K562 (cell line): ENCODE measurements around the gene ST7. TPM values are rescaled to one million over a fixed set of nuclear protein-coding genes. Genes with fewer than 3 reads are reported as not detected.

Source experiments
- DEAF1 ChIP-seq: fragments of 450-650 bp; formaldehyde crosslinking; IDR thresholded peaks from 2 replicates; pipeline ENCODE4 v1.4.0; 2020; ENCODE audit warnings: mild to moderate bottlenecking, moderate library complexity
- E2F6 ChIP-seq, 2 experiments: IDR thresholded peaks; 2 replicates each; pipeline ENCODE4 v1.6.1; 2011; ENCODE audit warnings: borderline replicate concordance in 1 of 2, control low read depth in 1 of 2, low read depth in 1 of 2, low read length in 1 of 2, mild to moderate bottlenecking in 1 of 2, mixed read lengths in 1 of 2, moderate library complexity in 1 of 2; ENCODE audit not compliant: insufficient read depth in 1 of 2, insufficient read length in 1 of 2, poor library complexity in 1 of 2, severe bottlenecking in 1 of 2; ENCODE audit errors: extremely low read depth in 1 of 2
- FOXO4 ChIP-seq: fragments of 450-650 bp; formaldehyde crosslinking; IDR thresholded peaks from 2 replicates; pipeline ENCODE4 v1.4.0; 2020; ENCODE audit warnings: mild to moderate bottlenecking, moderate library complexity
- HBP1 ChIP-seq: fragments of 450-650 bp; formaldehyde crosslinking; IDR thresholded peaks from 2 replicates; pipeline ENCODE4 v1.4.0; 2022; ENCODE audit warnings: missing genetic modification characterization
- JUND ChIP-seq, 2 experiments: IDR thresholded peaks; 2 replicates in 1 of 2; 3 replicates in 1 of 2; pipeline ENCODE4 v1.6.1; 2011; ENCODE audit warnings: borderline replicate concordance in 2 of 2, low read depth in 2 of 2, low read length in 2 of 2, improper control_type of control experiment in 1 of 2, missing biosample characterization in 1 of 2, missing genetic modification characterization in 1 of 2, missing genetic modification reagents in 1 of 2
- ZNF512 ChIP-seq: IDR thresholded peaks from 2 replicates; pipeline ENCODE4 v1.6.1; 2016; ENCODE audit warnings: missing genetic modification characterization, missing compliant biosample characterization
- polyA plus RNA-seq, 8 experiments: library from polyadenylated mRNA; depleted of rRNA in 4 of 8; stranded (reverse) in 5 of 8; unstranded in 3 of 8; fragments of >200 nt; fragmentation: Nextera tagmentation in 2 of 8; fragmentation: Illumina TruSeq in 1 of 8; extraction: Ambion mirVana in 2 of 8; extraction: Trizol in 1 of 8; gene quantifications; 2 replicates each; pipeline versions ENCODE4 v1.2.1 to v1.2.3, GENCODE V29; 2011 to 2014; ENCODE audit warnings: inconsistent platforms in 1 of 8, missing spikeins in 1 of 8
- total RNA-seq, 7 experiments: library from RNA; depleted of rRNA in 6 of 7; stranded (reverse); fragments of >200 nt in 6 of 7; fragmentation: Illumina TruSeq in 2 of 7; extraction: Trizol in 2 of 7; gene quantifications; 2 replicates each; pipeline versions ENCODE4 v1.2.1 to v1.2.3, GENCODE V29; 2011 to 2021; ENCODE audit warnings: low replicate concordance in 1 of 7

Gene ST7
- total and polyA plus RNA-seq, 9 of the 15 experiments (the other 6 are each of a cell fraction or from before 2014, with no cell fraction given), result 23.9 to 56.3 (median 36.9) TPM

- TF ChIP-seq JUND (IDR thresholded peaks at IDR 0.05; ENCODE audit: borderline replicate concordance, low read depth, low read length) (0 out of 2 replicates have a peak, but pooled peaks have one; percentile 40), JUND (tag; IDR thresholded peaks at IDR 0.05; ENCODE audit: borderline replicate concordance, low read depth, low read length) (no peak; the same call in 2 of the 3 replicates), ZNF512 (tag) (no peak), HBP1 (no peak), E2F6 (IDR thresholded peaks at IDR 0.05; ENCODE audit: borderline replicate concordance in 1 of 2, extremely low read depth in 1 of 2, insufficient read depth in 1 of 2, insufficient read length in 1 of 2, low read depth in 1 of 2, low read length in 1 of 2, poor library complexity in 1 of 2, severe bottlenecking in 1 of 2) (peak in 1 of 2 experiments; percentile 9), DEAF1 (CRISPR knock-in tag) (peak; percentile 20; the same call in 1 of the 2 replicates), FOXO4 (CRISPR knock-in tag) (0 out of 2 replicates have a peak, but pooled peaks have one; percentile 30)
These were observed 255.0 kb downstream of the ST7 start (continued) for GRCh38 chr7:117208257-117208656.
